GM23248 (cell line): ENCODE results near the gene NKAIN2. TPM values are rescaled to one million over a fixed set of nuclear protein-coding genes. Genes with fewer than 3 reads are reported as not detected.

ENCODE experiments used
- DNase-seq: peaks from one replicate; pipeline ENCODE4 v3.0.0-alpha.2; 2015
- H2AFZ ChIP-seq: fragments of 200-600 bp; sonication (generic); 2 replicates; pipeline ENCODE4 v1.6.1; 2016; ENCODE audit warnings: antibody characterized with exemption
- H3F3A ChIP-seq: fragments of 200-600 bp; sonication (generic); 2 replicates; pipeline ENCODE4 v1.6.1; 2016; ENCODE audit warnings: mild to moderate bottlenecking, antibody characterized with exemption, mixed run types; ENCODE audit not compliant: insufficient read depth
- H3K27ac ChIP-seq: fragments of 200-600 bp; sonication (generic); 2 replicates; pipeline ENCODE4 v1.5.1; 2016; ENCODE audit warnings: mild to moderate bottlenecking
- H3K27me3 ChIP-seq: fragments of 200-600 bp; sonication (generic); replicated peaks from 2 replicates; pipeline ENCODE4 v1.6.1; 2016; ENCODE audit warnings: mild to moderate bottlenecking; ENCODE audit not compliant: insufficient read depth
- H3K36me3 ChIP-seq: fragments of 200-600 bp; sonication (generic); 2 replicates; pipeline ENCODE4 v1.6.1; 2016; ENCODE audit warnings: low read depth, mild to moderate bottlenecking
- H3K4me1 ChIP-seq: fragments of 200-600 bp; sonication (generic); 2 replicates; pipeline ENCODE4 v1.6.1; 2016; ENCODE audit warnings: mild to moderate bottlenecking; ENCODE audit not compliant: insufficient read depth
- H3K4me2 ChIP-seq: fragments of 200-600 bp; sonication (generic); one replicate; pipeline ENCODE4 v1.6.1; 2016; ENCODE audit warnings: mild to moderate bottlenecking; ENCODE audit not compliant: unreplicated experiment
- H3K4me3 ChIP-seq: fragments of 200-600 bp; sonication (generic); 2 replicates; pipeline ENCODE4 v1.5.1; 2016; ENCODE audit warnings: mild to moderate bottlenecking
- H3K79me2 ChIP-seq: fragments of 200-600 bp; sonication (generic); 2 replicates; pipeline ENCODE4 v1.6.1; 2016; ENCODE audit warnings: mild to moderate bottlenecking; ENCODE audit not compliant: insufficient read depth
- H3K9ac ChIP-seq: fragments of 200-600 bp; sonication (generic); 2 replicates; pipeline ENCODE4 v1.6.1; 2016; ENCODE audit warnings: mild to moderate bottlenecking
- H3K9me2 ChIP-seq: fragments of 200-600 bp; sonication (generic); 2 replicates; pipeline ENCODE4 v1.6.1; 2016; ENCODE audit warnings: mixed run types, mild to moderate bottlenecking, moderate library complexity; ENCODE audit not compliant: insufficient read depth
- H3K9me3 ChIP-seq: fragments of 200-600 bp; sonication (generic); one replicate; pipeline ENCODE4 v1.6.1; 2017; ENCODE audit warnings: low read depth
- H4K20me1 ChIP-seq: fragments of 200-600 bp; sonication (generic); 2 replicates; pipeline ENCODE4 v1.6.0; 2016; ENCODE audit not compliant: insufficient read depth
- EZH2 ChIP-seq: fragments of 200-600 bp; sonication (generic); IDR thresholded peaks from 2 replicates; pipeline ENCODE4 v1.6.1; 2018; ENCODE audit warnings: antibody characterized with exemption, mild to moderate bottlenecking; ENCODE audit not compliant: insufficient read depth, poor library complexity, severe bottlenecking
- EZH2phosphoT487 ChIP-seq: fragments of 200-600 bp; sonication (generic); IDR thresholded peaks from 2 replicates; pipeline ENCODE4 v1.6.1; 2018; ENCODE audit warnings: antibody characterized with exemption, moderate library complexity, mild to moderate bottlenecking, low read depth; ENCODE audit not compliant: insufficient read depth
- WGBS, 2 experiments: methylation state at CpG; one replicate each; pipeline ENCODE4 v1.1.6; 2015 to 2017; ENCODE audit warnings: low lambda C conversion rate in 2 of 2, low coverage in 1 of 2; ENCODE audit errors: missing lambda C conversion rate in 2 of 2; 5-methylcytosine and 5-hydroxymethylcytosine counted together
- in situ Hi-C: fragments of 300-500 bp; cut with MboI; formaldehyde crosslinking; loops from 2 replicates; pipeline ENCODE4 v1.15.0; 2020
- polyA plus RNA-seq: library from polyadenylated mRNA; unstranded; fragments of >200 nt; fragmentation: Nextera tagmentation; extraction: Ambion mirVana; gene quantifications from 2 replicates; pipeline ENCODE4 v1.2.1, GENCODE V29; 2016
- total RNA-seq: library from RNA; depleted of rRNA; stranded (reverse); fragments of >200 nt; shearing (Covaris generic); gene quantifications from 2 replicates; pipeline ENCODE4 v1.2.3, GENCODE V29; 2014

The NKAIN2 gene
- total and polyA plus RNA-seq, 2 experiments from 2014 or later, result not detected

- H3K27me3 ChIP-seq, result no peaks in the 10 kb centered on the region
- H4K20me1 ChIP-seq, result no peaks in the 10 kb centered on the region
- H3K79me2 ChIP-seq, result no peaks in the 10 kb centered on the region
- H3K36me3 ChIP-seq, result no peaks in the 10 kb centered on the region
- TF ChIP-seq EZH2phosphoT487, result no peak
- TF ChIP-seq EZH2, result no peak
- H3K4me1 ChIP-seq, result no peaks in the 10 kb centered on the region
- no peak overlapping the region for H3K4me3 ChIP-seq
- no peak overlapping the region for H3K9ac ChIP-seq
- no peaks in the 10 kb centered on the region for H3F3A ChIP-seq
- H3K27ac ChIP-seq, result no peak overlapping the region
- in situ Hi-C loops, result no loop called here
- no peak overlapping the region for H2AFZ ChIP-seq
- DNase-seq, result peak; percentile 37
- H3K9me3 ChIP-seq, result no peaks in the 10 kb centered on the region
- H3K9me2 ChIP-seq, result no peaks in the 10 kb centered on the region
- H3K4me2 ChIP-seq, result no peak overlapping the region
- WGBS, 2 experiments, result 15 to 19% methylated on average over 3 of the region's 3 CpGs
These were observed 872.4 kb downstream of the NKAIN2 start for GRCh38 chr6:124676033-124676432.

- no peak overlapping the region for H3K27ac ChIP-seq
- in situ Hi-C loops, result no loop called here
- H3K4me3 ChIP-seq, result no peak overlapping the region
- no peaks in the 10 kb centered on the region for H3K9me2 ChIP-seq
- TF ChIP-seq EZH2 (no peak), EZH2phosphoT487 (no peak)
- H3K9me3 ChIP-seq, result no peaks in the 10 kb centered on the region
- no peaks in the 10 kb centered on the region for H3K79me2 ChIP-seq
- no peaks in the 10 kb centered on the region for H3K36me3 ChIP-seq
- no peak for DNase-seq
- no peak overlapping the region for H3K4me2 ChIP-seq
- H3K27me3 ChIP-seq, result no peaks in the 10 kb centered on the region
- H4K20me1 ChIP-seq, result no peaks in the 10 kb centered on the region
- H3K9ac ChIP-seq, result no peak overlapping the region
- H3K4me1 ChIP-seq, result no peaks in the 10 kb centered on the region
- H3F3A ChIP-seq, result no peaks in the 10 kb centered on the region
- H2AFZ ChIP-seq, result no peak overlapping the region
- 0 to 15% methylated on average over 1 of the region's 1 CpG for WGBS, 2 experiments
These were observed 874.2 kb downstream of the NKAIN2 start for GRCh38 chr6:124677874-124678273.

GRCh38 chr6:124679387-124679786, 875.7 kb downstream of the NKAIN2 start:
- H2AFZ ChIP-seq, result no peak overlapping the region
- H3K9me2 ChIP-seq, result no peaks in the 10 kb centered on the region
- 11 to 13% methylated on average over 2 of the region's 2 CpGs for whole genome bisulfite sequencing, 2 experiments
- no peaks in the 10 kb centered on the region for H3K4me1 ChIP-seq
- no peak overlapping the region for H3K4me3 ChIP-seq
- no peak overlapping the region for H3K9ac ChIP-seq
- H3K4me2 ChIP-seq, result no peak overlapping the region
- TF ChIP-seq EZH2, result no peak
- TF ChIP-seq EZH2phosphoT487, result no peak
- no peak overlapping the region for H3K27ac ChIP-seq
- no peaks in the 10 kb centered on the region for H3K36me3 ChIP-seq
- in situ Hi-C loops, result no loop called here
- H4K20me1 ChIP-seq, result no peaks in the 10 kb centered on the region
- DNase-seq, result peak; percentile 42
- no peaks in the 10 kb centered on the region for H3F3A ChIP-seq
- no peaks in the 10 kb centered on the region for H3K27me3 ChIP-seq
- H3K79me2 ChIP-seq, result no peaks in the 10 kb centered on the region
- H3K9me3 ChIP-seq, result no peaks in the 10 kb centered on the region

- H3K27ac ChIP-seq, result no peak overlapping the region
- no peak for DNase-seq
- H3K4me2 ChIP-seq, result no peak overlapping the region
- H3K9ac ChIP-seq, result no peak overlapping the region
- H3K79me2 ChIP-seq, result no peaks in the 10 kb centered on the region
- no peaks in the 10 kb centered on the region for H3K9me3 ChIP-seq
- 26 to 32% methylated on average over 6 of the region's 6 CpGs for WGBS, 2 experiments
- H3K27me3 ChIP-seq, result no peaks in the 10 kb centered on the region
- TF ChIP-seq EZH2 (no peak), EZH2phosphoT487 (no peak)
- no peak overlapping the region for H3K4me3 ChIP-seq
- no peak overlapping the region for H2AFZ ChIP-seq
- H3K36me3 ChIP-seq, result no peaks in the 10 kb centered on the region
- in situ Hi-C loops, result no loop called here
- H4K20me1 ChIP-seq, result no peaks in the 10 kb centered on the region
- no peaks in the 10 kb centered on the region for H3K4me1 ChIP-seq
- H3F3A ChIP-seq, result no peaks in the 10 kb centered on the region
- H3K9me2 ChIP-seq, result no peaks in the 10 kb centered on the region
These were observed 879.1 kb downstream of the NKAIN2 start for GRCh38 chr6:124682751-124683150.

- H3K27me3 ChIP-seq, result no peaks in the 10 kb centered on the region
- no peak overlapping the region for H3K4me2 ChIP-seq
- DNase-seq, result no peak
- no peaks in the 10 kb centered on the region for H3K4me1 ChIP-seq
- H3K9me2 ChIP-seq, result no peaks in the 10 kb centered on the region
- H3K9me3 ChIP-seq, result no peaks in the 10 kb centered on the region
- no peaks in the 10 kb centered on the region for H3F3A ChIP-seq
- H3K27ac ChIP-seq, result no peak overlapping the region
- in situ Hi-C loops, result no loop called here
- no peaks in the 10 kb centered on the region for H3K79me2 ChIP-seq
- TF ChIP-seq EZH2phosphoT487 (no peak), EZH2 (no peak)
- H3K36me3 ChIP-seq, result no peaks in the 10 kb centered on the region
- no peak overlapping the region for H2AFZ ChIP-seq
- no peak overlapping the region for H3K4me3 ChIP-seq
- WGBS, 2 experiments, result 27% methylated on average over 4 of the region's 4 CpGs
- no peak overlapping the region for H3K9ac ChIP-seq
- H4K20me1 ChIP-seq, result no peaks in the 10 kb centered on the region
These were observed 879.8 kb downstream of the NKAIN2 start for GRCh38 chr6:124683507-124683906.
